Aorta (tissue), 5 donors: Measurements from ENCODE around the gene MPZL2. TPM values are rescaled to one million over a fixed set of nuclear protein-coding genes. Genes with fewer than 3 reads are reported as not detected.
A peak's percentile ranks its signal among the peaks of the same experiment; 100 is the strongest.

Experiments
- ATAC-seq: fragments of 200-7000 bp; cut with Tn5 transposase; one replicate; pipeline ENCODE4 v1.9.1; 2022; ENCODE audit warnings: moderate library complexity; ENCODE audit not compliant: low FRiP score
- DNase-seq, 2 donors: peaks; one replicate each; pipeline ENCODE4 v3.0.0-alpha.2; 2020
- H3K27ac ChIP-seq, 2 donors: one replicate each; pipeline ENCODE4 v1.5.1; 2013; ENCODE audit warnings: low read length in 2 of 2, mild to moderate bottlenecking in 2 of 2, moderate library complexity in 2 of 2, control low read depth in 1 of 2, inconsistent platforms in 1 of 2, low read depth in 1 of 2
- H3K27me3 ChIP-seq, 2 donors: one replicate each; pipeline ENCODE4 v1.6.1; 2013; ENCODE audit warnings: control low read depth in 1 of 2, low read length in 1 of 2, mild to moderate bottlenecking in 1 of 2, moderate library complexity in 1 of 2; ENCODE audit not compliant: insufficient read depth in 2 of 2, control insufficient read depth in 1 of 2
- H3K36me3 ChIP-seq, 2 donors: one replicate each; pipeline ENCODE4 v1.6.1; 2013; ENCODE audit warnings: control low read depth in 1 of 2, low read length in 1 of 2, mild to moderate bottlenecking in 1 of 2; ENCODE audit not compliant: insufficient read depth in 2 of 2, control insufficient read depth in 1 of 2
- H3K4me1 ChIP-seq, 2 donors: one replicate each; pipeline ENCODE4 v1.6.1; 2013; ENCODE audit warnings: low read length in 2 of 2, control low read depth in 1 of 2, mild to moderate bottlenecking in 1 of 2, moderate library complexity in 1 of 2; ENCODE audit not compliant: insufficient read depth in 2 of 2, control insufficient read depth in 1 of 2
- H3K4me3 ChIP-seq, 2 donors: one replicate each; pipeline ENCODE4 v1.5.1; 2013; ENCODE audit warnings: low read length in 2 of 2, control low read depth in 1 of 2, mild to moderate bottlenecking in 1 of 2
- H3K9me3 ChIP-seq: one replicate; pipeline ENCODE4 v1.6.1; 2013; ENCODE audit warnings: mild to moderate bottlenecking, low read length; ENCODE audit not compliant: control insufficient read depth
- WGBS, 2 donors: extraction: QIAGEN DNeasy Blood & Tissue Kit; methylation state at CpG; one replicate each; pipeline ENCODE4 v1.1.7; 2013; 5-methylcytosine and 5-hydroxymethylcytosine counted together
- intact Hi-C, 2 donors: fragments of 100-400 bp; cut with DNase I; formaldehyde crosslinking; loops; one replicate each; pipeline versions ENCODE4 v1.14.2 to v1.15.0; 2022
- polyA plus RNA-seq, 2 donors: library from polyadenylated mRNA; stranded (reverse); fragments of 200-250 nt; gene quantifications; one replicate each; pipeline ENCODE4 v1.2.3, GENCODE V29; 2013
- total RNA-seq, 2 donors: library from RNA; stranded (reverse); fragmentation: NEBNext Ultra II Directional; extraction: Animal tissue kit (Norgen Biotek cat#: 25700); gene quantifications; one replicate each; pipeline ENCODE4 v1.2.1, GENCODE V29; 2021
- donor health status: healthy with polysubstance abuse.
- donor health status: Bipolar disorder and iron deficiency.
- donor health status: DM: no; HTN: no; CAD: no.
- donor health status: DM: no; HTN: no; CAD: no.
- donor health status: DM: yes; HTN: yes; CAD: no.

Gene MPZL2
- total and polyA plus RNA-seq, 4 donors, result 3.8 to 63.2 (median 33.0) TPM

GRCh38 chr11:118215262-118215661 lies 48.8 kb downstream of the MPZL2 start:
- Histone ChIP-seq H3K27me3 (no peaks in the 10 kb centered on the region), H3K36me3 (no peaks in the 10 kb centered on the region), H3K4me3 (no peak overlapping the region), H3K27ac (no peak overlapping the region), H3K9me3 (peaks cover 2% of the 10 kb centered on the region), H3K4me1 (no peaks in the 10 kb centered on the region)
- 56 to 67% methylated on average over 3 of the region's 3 CpGs for WGBS, 2 donors
- intact Hi-C loops, result no loop called here
- ATAC-seq (no peak), DNase-seq (no peak)

GRCh38 chr11:118214210-118214914 lies 49.7 kb downstream of the MPZL2 start:
- DNase-seq, result peak in 1 of 2 donors; percentile 73
- Histone ChIP-seq H3K9me3 (peaks cover 2% of the 10 kb centered on the region), H3K4me3 (no peak overlapping the region), H3K27me3 (no peaks in the 10 kb centered on the region), H3K36me3 (no peaks in the 10 kb centered on the region), H3K4me1 (no peaks in the 10 kb centered on the region), H3K27ac (no peak overlapping the region)
- intact Hi-C loops, result no loop called here
- 52 to 53% methylated on average over 6 of the region's 6 CpGs for WGBS, 2 donors
- ATAC-seq, result no peak

- DNase-seq (no peak), ATAC-seq (no peak)
- Histone ChIP-seq H3K36me3 (no peaks in the 10 kb centered on the region), H3K4me3 (no peak overlapping the region), H3K27ac (no peak overlapping the region), H3K27me3 (no peaks in the 10 kb centered on the region), H3K9me3 (peaks cover 2% of the 10 kb centered on the region), H3K4me1 (no peaks in the 10 kb centered on the region)
- 83 to 85% methylated on average over 2 of the region's 2 CpGs for WGBS, 2 donors
- intact Hi-C loops, result no loop called here
These were observed 50.3 kb downstream of the MPZL2 start for GRCh38 chr11:118213781-118214180.

- H3K27ac ChIP-seq, result no peak overlapping the region
- intact Hi-C loops, result no loop called here
- peaks cover 2% of the 10 kb centered on the region for H3K9me3 ChIP-seq
- no peaks in the 10 kb centered on the region for H3K27me3 ChIP-seq
- ATAC-seq (no peak), DNase-seq (no peak)
- H3K4me1 ChIP-seq, result no peaks in the 10 kb centered on the region
- no peaks in the 10 kb centered on the region for H3K36me3 ChIP-seq
- H3K4me3 ChIP-seq, result no peak overlapping the region
- 70 to 73% methylated on average over 4 of the region's 4 CpGs for WGBS, 2 donors
These were observed 50.9 kb downstream of the MPZL2 start for GRCh38 chr11:118213201-118213600.

GRCh38 chr11:118212781-118213191 lies 51.3 kb downstream of the MPZL2 start:
- Histone ChIP-seq H3K4me1 (no peaks in the 10 kb centered on the region), H3K9me3 (peaks cover 2% of the 10 kb centered on the region), H3K4me3 (no peak overlapping the region), H3K27ac (no peak overlapping the region), H3K27me3 (no peaks in the 10 kb centered on the region), H3K36me3 (no peaks in the 10 kb centered on the region)
- WGBS, 2 donors, result 72 to 73% methylated on average over 2 of the region's 2 CpGs
- ATAC-seq (no peak), DNase-seq (no peak)
- intact Hi-C loops, result no loop called here

- no peak overlapping the region for H3K4me3 ChIP-seq
- no peak overlapping the region for H3K27ac ChIP-seq
- DNase-seq, result no peak
- no peaks in the 10 kb centered on the region for H3K36me3 ChIP-seq
- peaks cover 2% of the 10 kb centered on the region for H3K9me3 ChIP-seq
- no peaks in the 10 kb centered on the region for H3K4me1 ChIP-seq
- ATAC-seq, result no peak
- H3K27me3 ChIP-seq, result no peaks in the 10 kb centered on the region
- intact Hi-C loops, result no loop called here
- 72 to 78% methylated on average over 7 of the region's 7 CpGs for WGBS, 2 donors
These were observed 51.9 kb downstream of the MPZL2 start for GRCh38 chr11:118212131-118212725.

- Histone ChIP-seq H3K9me3 (peaks cover 2% of the 10 kb centered on the region), H3K36me3 (no peaks in the 10 kb centered on the region), H3K4me3 (no peak overlapping the region), H3K27ac (no peak overlapping the region), H3K4me1 (no peaks in the 10 kb centered on the region), H3K27me3 (no peaks in the 10 kb centered on the region)
- DNase-seq, result no peak
- intact Hi-C loops, result no loop called here
- 7 to 12% methylated on average over 6 of the region's 6 CpGs for WGBS, 2 donors
- no peak for ATAC-seq
These were observed 53.1 kb downstream of the MPZL2 start for GRCh38 chr11:118211006-118211405.

- Histone ChIP-seq H3K9me3 (peaks cover 2% of the 10 kb centered on the region), H3K4me3 (no peak overlapping the region), H3K36me3 (no peaks in the 10 kb centered on the region), H3K27ac (no peak overlapping the region), H3K4me1 (no peaks in the 10 kb centered on the region), H3K27me3 (no peaks in the 10 kb centered on the region)
- ATAC-seq (no peak), DNase-seq (no peak)
- 86 to 89% methylated on average over 7 of the region's 7 CpGs for WGBS, 2 donors
- intact Hi-C loops, result no loop called here
These were observed 53.8 kb downstream of the MPZL2 start for GRCh38 chr11:118210323-118210722.

- ATAC-seq, result no peak
- no peaks in the 10 kb centered on the region for H3K36me3 ChIP-seq
- no peak overlapping the region for H3K27ac ChIP-seq
- peaks cover 2% of the 10 kb centered on the region for H3K9me3 ChIP-seq
- peaks cover 0 to 2% of the 10 kb centered on the region in 2 donors for H3K27me3 ChIP-seq
- DNase-seq, result no peak
- intact Hi-C loops, result no loop called here
- H3K4me1 ChIP-seq, result no peaks in the 10 kb centered on the region
- 65 to 71% methylated on average over 3 of the region's 3 CpGs for WGBS, 2 donors
- no peak overlapping the region for H3K4me3 ChIP-seq
These were observed 55.1 kb downstream of the MPZL2 start for GRCh38 chr11:118209033-118209432.
